Measurements from ENCODE around the gene DPRX. TPM values are rescaled to one million over a fixed set of nuclear protein-coding genes. Genes with fewer than 3 reads are reported as not detected.

Gene DPRX
- not detected for total RNA-seq

GRCh38 chr19:53631949-53632407 is at the start of gene DPRX:
Gene DPRX, plus strand, starts transcription at chr19:53631999. Its CDS starts 108 bp downstream, at chr19:53632107.
- no peak for DNase-seq (ENCODE audit: low read depth in 2 of 3, low spot score in 2 of 3)

GRCh38 chr19:53583181-53583580 is 48.6 kb upstream of the DPRX start:
- DNase-seq (ENCODE audit: low read depth in 2 of 3, low spot score in 2 of 3), result no peak

GRCh38 chr19:53586277-53586691 is 45.5 kb upstream of the DPRX start:
- DNase-seq (ENCODE audit: low read depth in 2 of 3, low spot score in 2 of 3), result no peak

- DNase-seq (ENCODE audit: low read depth in 2 of 3, low spot score in 2 of 3), result no peak
Measured at GRCh38 chr19:53594811-53595509, 36.8 kb upstream of the DPRX start.

DNA sequence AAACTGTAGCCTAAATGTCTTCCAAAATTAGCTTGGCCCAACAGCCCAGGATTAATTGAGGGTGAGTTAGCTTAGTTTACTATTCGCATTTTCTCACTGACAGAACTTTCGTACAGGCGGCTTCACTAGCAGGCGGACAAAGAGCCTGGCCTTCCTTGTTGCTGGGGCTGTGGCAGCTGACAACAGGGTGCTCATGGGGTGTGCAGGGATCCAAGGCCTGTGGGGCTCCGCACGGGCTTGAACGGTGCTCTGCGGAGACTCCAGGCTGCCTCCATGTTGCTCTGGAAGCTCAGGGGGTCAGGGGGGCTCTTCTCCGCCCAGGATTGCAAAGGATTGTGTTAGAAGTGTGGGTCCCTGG is 36.3 kb upstream of the DPRX start:
- DNase-seq (ENCODE audit: low read depth in 2 of 3, low spot score in 2 of 3), result no peak

- no peak for DNase-seq (ENCODE audit: low read depth in 2 of 3, low spot score in 2 of 3)
Measured at GRCh38 chr19:53596056-53596455, 35.7 kb upstream of the DPRX start.

- no peak for DNase-seq (ENCODE audit: low read depth in 2 of 3, low spot score in 2 of 3)
Measured at GRCh38 chr19:53597023-53597422, 34.8 kb upstream of the DPRX start.

GRCh38 chr19:53598361-53598760 is 33.4 kb upstream of the DPRX start:
- no peak for DNase-seq (ENCODE audit: low read depth in 2 of 3, low spot score in 2 of 3)

DNA sequence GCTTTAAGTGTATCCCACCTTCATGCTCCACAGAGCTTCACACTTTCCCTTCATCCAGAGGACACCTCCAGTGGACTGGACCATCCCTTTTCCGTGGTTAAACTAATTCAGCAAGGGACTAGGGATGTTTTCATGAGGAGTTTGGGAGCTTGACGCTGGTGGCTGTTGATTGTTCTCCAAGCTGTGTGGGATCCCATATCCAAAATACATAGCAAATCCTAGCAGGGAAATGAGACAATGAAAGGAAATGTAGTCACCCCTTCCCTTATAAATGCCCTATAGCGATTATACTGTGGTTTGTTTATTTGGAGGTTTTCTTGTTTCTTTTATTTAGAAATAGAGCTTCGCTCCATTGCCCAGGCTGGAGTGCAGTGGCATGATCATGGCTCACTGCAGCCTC is 31.6 kb upstream of the DPRX start:
- no peak for DNase-seq (ENCODE audit: low read depth in 2 of 3, low spot score in 2 of 3)

DNA sequence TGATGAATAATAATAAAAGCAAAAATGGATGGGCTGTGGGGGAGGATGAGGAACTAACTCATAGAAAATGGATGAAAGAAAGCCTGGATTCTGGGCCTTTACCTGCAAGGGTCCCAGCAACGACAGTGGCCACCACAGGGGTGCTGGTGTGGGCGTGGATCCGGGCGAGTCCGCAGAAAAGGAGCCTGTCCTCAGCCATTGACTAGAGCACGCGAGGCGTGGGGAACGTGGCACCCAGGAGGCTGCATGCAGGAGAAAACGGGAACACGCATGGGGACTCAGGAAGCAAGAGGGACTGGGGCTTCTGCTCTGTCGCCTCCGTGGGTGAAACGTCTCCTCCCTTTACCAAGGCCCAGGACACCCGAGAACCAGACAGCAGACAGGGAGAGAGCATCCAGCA is 25.8 kb upstream of the DPRX start:
- DNase-seq (ENCODE audit: low read depth in 2 of 3, low spot score in 2 of 3), result no peak

DNA sequence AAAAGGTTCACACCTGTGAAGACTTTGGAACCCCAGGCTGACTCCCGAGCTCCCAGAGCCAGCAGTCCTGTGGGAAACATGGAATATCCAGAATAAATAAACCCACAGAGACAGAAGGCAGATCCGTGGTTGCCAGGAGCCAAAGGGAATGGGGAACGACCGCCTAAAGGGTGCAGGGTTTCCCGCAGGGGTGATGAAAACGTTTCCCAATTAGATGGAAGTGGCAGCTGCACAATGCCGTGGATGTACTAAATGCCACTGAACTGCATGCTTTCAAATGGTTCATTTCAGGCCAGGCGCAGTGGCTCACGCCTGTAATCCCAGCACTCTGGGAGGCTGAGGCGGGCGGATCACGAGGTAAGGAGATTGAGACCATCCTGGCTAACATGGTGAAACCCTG is 23.4 kb upstream of the DPRX start:
- no peak for DNase-seq (ENCODE audit: low read depth in 2 of 3, low spot score in 2 of 3)

DNA sequence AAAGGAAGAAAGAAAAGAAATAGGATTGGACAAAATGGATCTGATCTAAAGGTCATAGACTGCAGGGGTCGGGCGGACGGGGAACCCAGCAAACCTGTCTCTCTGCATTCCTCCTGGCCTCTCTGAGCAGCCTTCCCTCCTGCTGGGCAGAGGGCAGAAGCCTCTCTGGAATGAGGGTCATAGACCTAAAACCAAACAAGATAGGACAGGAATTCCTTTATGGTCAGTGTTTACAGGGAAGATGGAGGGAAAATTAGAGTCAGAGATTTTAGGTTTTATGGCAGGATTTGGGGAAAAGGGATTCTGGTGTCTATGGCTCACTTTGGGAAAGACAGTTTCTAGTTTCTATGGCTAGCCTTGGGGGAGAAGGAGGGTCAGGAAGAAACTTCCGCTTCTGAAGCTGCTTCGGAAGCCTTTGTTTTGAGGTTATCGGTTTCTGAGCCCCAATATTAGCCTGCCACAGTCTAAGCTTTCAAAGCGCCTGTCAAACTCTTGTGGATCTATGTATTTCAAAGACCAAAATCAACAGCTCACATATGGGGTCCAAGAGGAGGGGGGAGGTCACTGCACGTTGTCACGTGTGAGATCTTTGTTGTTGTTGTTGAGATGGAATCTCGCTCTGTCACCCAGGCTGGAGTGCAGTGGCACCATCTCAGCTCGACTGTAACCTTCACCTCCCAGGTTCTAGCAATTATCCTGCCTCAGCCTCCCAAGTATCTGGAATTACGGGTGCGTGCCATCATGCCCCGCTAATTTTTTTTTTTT is 18.9 kb upstream of the DPRX start:
- no peak for DNase-seq (ENCODE audit: low read depth in 2 of 3, low spot score in 2 of 3)

- peak in 2 of 3 donors; percentile 85 to 92 for DNase-seq (ENCODE audit: low read depth in 2 of 3, low spot score in 2 of 3)
Measured at GRCh38 chr19:53621885-53622740, 9.7 kb upstream of the DPRX start.

DNA sequence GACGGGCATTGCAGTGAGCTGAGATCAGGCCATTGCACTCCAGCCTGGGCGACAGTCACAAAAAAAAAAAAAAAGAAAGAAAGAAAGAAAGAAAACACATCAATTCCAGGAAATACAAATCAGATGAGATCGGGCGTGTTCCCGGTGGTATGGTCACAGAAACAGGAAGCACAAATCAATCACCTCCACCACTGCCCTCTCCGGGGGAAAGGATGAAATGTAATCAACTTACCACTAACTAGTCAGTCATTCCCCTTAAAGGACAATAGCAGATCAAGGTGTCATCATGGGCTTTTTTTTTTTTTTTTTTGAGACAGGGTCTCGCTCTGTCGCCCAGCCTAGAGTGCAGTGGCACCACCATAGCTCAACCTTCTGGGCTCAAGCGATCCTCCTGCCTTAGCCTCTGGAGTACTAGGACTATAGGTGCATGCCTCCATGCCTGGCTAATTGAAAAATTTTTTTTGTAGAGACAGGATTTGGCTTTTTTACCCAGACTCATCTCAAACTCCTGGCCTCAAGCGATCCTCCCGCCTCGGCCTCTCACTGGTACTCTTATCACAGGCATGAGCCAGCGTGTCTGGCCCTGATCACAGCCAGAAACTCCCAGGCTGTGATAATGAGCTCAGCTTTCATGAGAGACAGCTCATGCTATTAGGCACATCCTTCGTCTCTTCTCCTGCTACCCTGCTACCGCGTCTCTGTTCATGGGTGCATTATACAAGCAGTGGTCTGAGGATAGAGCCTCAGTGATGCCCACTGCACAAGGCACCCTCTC is 6.8 kb upstream of the DPRX start:
- peak in 2 of 3 donors; percentile 44 to 67 for DNase-seq (ENCODE audit: low read depth in 2 of 3, low spot score in 2 of 3)

DNA sequence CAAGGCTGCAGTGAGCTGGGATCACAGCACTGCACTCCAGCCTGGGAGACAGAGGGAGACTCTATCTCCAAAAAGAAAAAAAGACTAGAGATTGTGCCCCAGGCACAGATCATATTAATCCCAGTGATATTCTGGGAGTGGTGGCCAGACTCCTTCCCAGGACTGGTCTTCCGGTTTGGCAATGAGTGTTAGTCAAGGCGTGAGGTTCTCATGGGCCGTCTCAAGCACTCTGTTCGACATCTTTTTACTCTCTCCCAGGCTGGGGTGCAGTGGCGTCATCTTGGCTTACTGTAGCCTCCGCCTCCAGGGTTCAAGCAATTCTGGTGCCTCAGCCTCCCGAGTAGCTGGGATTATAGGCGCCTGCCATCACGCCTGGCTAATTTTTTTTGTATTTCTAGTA is 5.3 kb upstream of the DPRX start:
- DNase-seq (ENCODE audit: low read depth in 2 of 3, low spot score in 2 of 3), result no peak

DNA sequence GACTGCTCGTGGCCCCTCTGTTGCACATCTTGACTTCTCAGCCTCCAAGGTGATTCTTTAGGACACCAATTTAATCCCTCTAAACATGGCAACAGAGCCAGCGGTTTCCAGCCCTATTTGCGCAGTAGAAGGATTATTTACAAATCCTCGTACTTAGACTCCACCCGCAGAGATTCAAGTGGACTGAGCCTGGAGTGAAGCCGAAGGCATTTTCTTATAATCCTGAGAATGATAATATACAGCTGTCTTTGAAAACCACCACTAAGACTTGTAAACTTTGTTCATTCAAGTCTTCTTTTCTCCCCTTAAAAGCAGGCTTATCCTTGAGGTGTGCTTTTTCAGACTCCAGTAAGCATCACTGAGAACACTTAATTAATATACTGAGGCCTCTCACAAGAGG is 4.8 kb upstream of the DPRX start:
- no peak for DNase-seq (ENCODE audit: low read depth in 2 of 3, low spot score in 2 of 3)

- no peak for DNase-seq (ENCODE audit: low read depth in 2 of 3, low spot score in 2 of 3)
Measured at GRCh38 chr19:53634768-53635167, 3.0 kb downstream of the DPRX start.

DNA sequence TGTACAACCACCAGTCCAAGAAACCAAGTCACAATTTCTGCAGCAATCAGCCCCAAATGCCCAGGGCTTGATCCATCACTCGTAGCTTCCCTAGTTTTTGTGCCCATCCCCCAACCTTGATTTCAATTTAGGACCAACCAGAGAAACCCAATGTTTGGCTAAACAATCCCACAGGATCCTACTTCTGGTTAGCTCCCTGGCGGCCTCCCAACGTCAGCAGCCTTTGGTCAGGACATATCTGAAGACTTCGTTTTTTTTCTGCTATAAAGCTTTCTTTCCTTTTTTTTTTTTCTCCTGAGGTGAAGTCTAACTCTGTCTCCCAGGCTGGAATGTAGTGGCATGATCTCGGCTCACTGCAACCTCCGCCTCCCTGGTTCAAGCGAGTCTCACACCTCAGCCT is 7.7 kb downstream of the DPRX start:
- no peak for DNase-seq (ENCODE audit: low read depth in 2 of 3, low spot score in 2 of 3)

DNA sequence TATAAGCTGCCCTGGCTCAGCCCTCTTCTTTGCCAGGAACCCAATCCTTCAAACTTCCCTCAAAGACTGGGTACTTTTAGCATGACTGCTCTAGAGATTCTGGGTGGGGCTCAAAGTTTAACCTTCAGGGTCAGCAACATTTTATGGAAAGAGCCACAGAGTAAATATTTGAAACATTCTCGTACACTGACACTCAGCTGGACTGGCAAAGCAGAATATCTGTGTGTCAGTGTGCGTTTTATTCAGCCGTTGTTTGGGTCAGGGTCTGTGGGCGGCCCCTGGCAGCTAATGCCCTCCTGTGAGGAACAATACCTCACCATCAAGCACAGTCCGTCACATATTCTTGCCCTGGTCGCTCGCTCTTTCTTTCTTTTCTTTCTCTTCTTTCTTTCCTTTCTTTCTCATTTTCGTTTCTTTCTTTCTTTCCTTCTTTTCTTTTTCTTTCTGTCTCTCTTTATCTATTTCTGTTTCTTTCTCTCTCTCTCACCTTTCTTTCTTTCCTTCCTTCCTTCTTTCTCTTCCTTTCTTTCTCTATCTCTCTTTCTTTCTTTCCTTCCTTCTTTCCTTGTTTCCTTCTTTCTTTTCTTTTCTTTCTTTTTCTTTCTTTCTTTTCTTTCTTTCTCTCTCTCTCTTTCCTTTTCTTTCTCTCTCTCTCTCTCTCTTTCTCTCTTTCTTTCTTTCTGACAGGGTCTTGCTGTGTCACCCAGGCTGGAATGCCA is 10.7 kb downstream of the DPRX start:
- DNase-seq (ENCODE audit: low read depth in 2 of 3, low spot score in 2 of 3), result no peak

Measured in hematopoietic multipotent progenitor cell (in vitro differentiated cells).